ENCODE results near the gene PTPN7.
"Not testable (repeated sequence)": the region's sequence is repeated elsewhere in the genome, so short reads cannot be mapped to it uniquely, and the experiment has no call there.

The PTPN7 gene

DNA sequence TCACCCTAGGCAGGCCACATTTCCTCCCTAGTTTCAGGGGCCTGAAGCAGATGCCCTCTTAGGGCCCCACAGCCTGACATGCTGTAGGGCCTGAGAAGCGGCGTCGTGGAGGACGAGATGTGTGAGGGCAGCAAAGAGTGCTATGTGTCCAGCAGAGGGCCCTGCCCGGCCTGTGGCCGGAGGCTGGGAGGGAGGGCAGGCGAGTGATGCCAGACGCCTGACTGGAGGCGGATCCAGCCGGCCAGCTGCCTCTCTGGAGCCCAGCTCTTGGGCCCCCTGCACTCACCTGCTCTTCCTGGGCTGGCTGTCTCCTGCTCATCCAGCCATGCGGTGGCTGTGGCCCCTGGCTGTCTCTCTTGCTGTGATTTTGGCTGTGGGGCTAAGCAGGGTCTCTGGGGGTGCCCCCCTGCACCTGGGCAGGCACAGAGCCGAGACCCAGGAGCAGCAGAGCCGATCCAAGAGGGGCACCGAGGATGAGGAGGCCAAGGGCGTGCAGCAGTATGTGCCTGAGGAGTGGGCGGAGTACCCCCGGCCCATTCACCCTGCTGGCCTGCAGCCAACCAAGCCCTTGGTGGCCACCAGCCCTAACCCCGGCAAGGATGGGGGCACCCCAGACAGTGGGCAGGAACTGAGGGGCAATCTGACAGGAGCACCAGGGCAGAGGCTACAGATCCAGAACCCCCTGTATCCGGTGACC is 37.6 kb downstream of the PTPN7 start, which contains the start of gene GPR37L1:
TSS of gene GPR37L1 (plus strand) at position 279 of the 697 bp plus-strand sequence. CDS start at position 326, 47 bp downstream.
- TF ChIP-seq, protein P1, sequence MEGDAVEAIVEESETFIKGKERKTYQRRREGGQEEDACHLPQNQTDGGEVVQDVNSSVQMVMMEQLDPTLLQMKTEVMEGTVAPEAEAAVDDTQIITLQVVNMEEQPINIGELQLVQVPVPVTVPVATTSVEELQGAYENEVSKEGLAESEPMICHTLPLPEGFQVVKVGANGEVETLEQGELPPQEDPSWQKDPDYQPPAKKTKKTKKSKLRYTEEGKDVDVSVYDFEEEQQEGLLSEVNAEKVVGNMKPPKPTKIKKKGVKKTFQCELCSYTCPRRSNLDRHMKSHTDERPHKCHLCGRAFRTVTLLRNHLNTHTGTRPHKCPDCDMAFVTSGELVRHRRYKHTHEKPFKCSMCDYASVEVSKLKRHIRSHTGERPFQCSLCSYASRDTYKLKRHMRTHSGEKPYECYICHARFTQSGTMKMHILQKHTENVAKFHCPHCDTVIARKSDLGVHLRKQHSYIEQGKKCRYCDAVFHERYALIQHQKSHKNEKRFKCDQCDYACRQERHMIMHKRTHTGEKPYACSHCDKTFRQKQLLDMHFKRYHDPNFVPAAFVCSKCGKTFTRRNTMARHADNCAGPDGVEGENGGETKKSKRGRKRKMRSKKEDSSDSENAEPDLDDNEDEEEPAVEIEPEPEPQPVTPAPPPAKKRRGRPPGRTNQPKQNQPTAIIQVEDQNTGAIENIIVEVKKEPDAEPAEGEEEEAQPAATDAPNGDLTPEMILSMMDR (conservative IDR thresholded peaks at IDR 0.05), result no peak; the same call in 1 of the 2 replicates
- no peak for TF ChIP-seq ZFX (IDR thresholded peaks at IDR 0.05)
- H3K27ac ChIP-seq, result no peak within 1 kb of the TSS

- TF ChIP-seq, protein P1 (conservative IDR thresholded peaks at IDR 0.05), result no peak
- TF ChIP-seq ZFX (IDR thresholded peaks at IDR 0.05), result no peak
- no peak overlapping the region for H3K27ac ChIP-seq
Observed at GRCh38 chr1:202121006-202121405, 39.4 kb downstream of the PTPN7 start.

DNA sequence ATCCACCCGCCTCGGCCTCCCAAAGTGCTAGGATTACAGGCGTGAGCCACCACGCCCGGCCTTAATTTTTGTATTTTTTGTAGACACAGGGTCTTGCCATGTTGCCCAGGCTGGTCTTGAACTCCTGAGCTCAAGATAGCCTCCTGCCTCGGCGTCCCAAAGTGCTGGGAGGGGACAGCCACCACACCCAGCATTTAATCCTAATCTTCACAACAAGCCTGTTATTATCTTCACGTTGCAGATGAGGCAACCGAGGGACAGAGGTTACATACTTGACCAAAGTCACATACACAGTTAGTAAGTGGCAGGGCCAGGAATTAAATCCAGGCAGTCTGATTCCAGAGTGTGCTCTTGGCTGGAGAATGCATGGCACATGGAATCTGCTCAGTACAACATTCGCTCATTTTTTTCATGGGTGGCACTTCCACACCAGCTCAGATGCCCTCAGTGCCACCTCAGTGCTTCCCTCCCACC is 42.5 kb downstream of the PTPN7 start:
- no peak overlapping the region for H3K27ac ChIP-seq
- TF ChIP-seq, protein P1 (conservative IDR thresholded peaks at IDR 0.05), result no peak
- TF ChIP-seq ZFX (IDR thresholded peaks at IDR 0.05), result no peak

- TF ChIP-seq, protein P1 (conservative IDR thresholded peaks at IDR 0.05), result no peak
- no peak for TF ChIP-seq ZFX (IDR thresholded peaks at IDR 0.05)
- H3K27ac ChIP-seq, result no peak overlapping the region
Observed at GRCh38 chr1:202116287-202116686, 44.1 kb downstream of the PTPN7 start.

GRCh38 chr1:202113690-202114300 is 46.6 kb downstream of the PTPN7 start:
- no peak for TF ChIP-seq ZFX (IDR thresholded peaks at IDR 0.05)
- TF ChIP-seq, protein P1 (conservative IDR thresholded peaks at IDR 0.05), result no peak
- no peak overlapping the region for H3K27ac ChIP-seq

GRCh38 chr1:202112859-202113689 is 47.3 kb downstream of the PTPN7 start:
- TF ChIP-seq, protein P1 (conservative IDR thresholded peaks at IDR 0.05), result no peak
- no peak for TF ChIP-seq ZFX (IDR thresholded peaks at IDR 0.05)
- H3K27ac ChIP-seq, result no peak overlapping the region

- not testable (repeated sequence) for H3K27ac ChIP-seq
Observed at GRCh38 chr1:202111589-202111988, 48.8 kb downstream of the PTPN7 start.

All from C4-2B (cell line).